HepG2 (cell line): ENCODE data around the gene NLRP6. TPM values are rescaled to one million over a fixed set of nuclear protein-coding genes. Genes with fewer than 3 reads are reported as not detected.

ENCODE experiments used
- E2F2 ChIP-seq: sonication (generic); formaldehyde crosslinking; IDR thresholded peaks from 2 replicates; pipeline ENCODE4 v1.4.0; 2020; ENCODE audit warnings: missing genetic modification reagents, borderline replicate concordance
- HOXD1 ChIP-seq: sonication (generic); formaldehyde crosslinking; IDR thresholded peaks from 2 replicates; pipeline ENCODE4 v1.5.0; 2020; ENCODE audit warnings: missing genetic modification reagents
- LRRFIP1 ChIP-seq: sonication (generic); formaldehyde crosslinking; conservative IDR thresholded peaks from 2 replicates; pipeline ENCODE4 v1.4.0; 2020; ENCODE audit warnings: missing genetic modification reagents
- MED8 ChIP-seq: sonication (generic); formaldehyde crosslinking; IDR thresholded peaks from 2 replicates; pipeline ENCODE4 v1.8.1; 2023; ENCODE audit warnings: mild to moderate bottlenecking, missing genetic modification reagents; ENCODE audit not compliant: insufficient replicate concordance
- NPAS2 ChIP-seq: sonication (generic); formaldehyde crosslinking; IDR thresholded peaks from 2 replicates; pipeline ENCODE4 v1.8.0; 2022; ENCODE audit warnings: mild to moderate bottlenecking, missing genetic modification reagents, borderline replicate concordance
- SNAPC5 ChIP-seq: sonication (generic); formaldehyde crosslinking; IDR thresholded peaks from 2 replicates; pipeline ENCODE4 v1.8.1; 2023; ENCODE audit warnings: mild to moderate bottlenecking, missing genetic modification reagents, borderline replicate concordance
- TRIM24 ChIP-seq: sonication (generic); formaldehyde crosslinking; IDR thresholded peaks from 2 replicates; pipeline ENCODE4 v1.8.0; 2022; ENCODE audit warnings: mild to moderate bottlenecking, missing genetic modification reagents
- YY1 ChIP-seq: IDR thresholded peaks from 2 replicates; pipeline ENCODE4 v1.6.1; 2011; ENCODE audit warnings: low read length, low read depth, moderate library complexity, mild to moderate bottlenecking; ENCODE audit not compliant: insufficient read depth, insufficient replicate concordance
- ZNF10 ChIP-seq: sonication (generic); formaldehyde crosslinking; IDR thresholded peaks from 2 replicates; pipeline ENCODE4 v1.4.0; 2020; ENCODE audit warnings: mild to moderate bottlenecking, low read depth, missing genetic modification reagents, borderline replicate concordance
- ZNF407 ChIP-seq: sonication (generic); formaldehyde crosslinking; IDR thresholded peaks from one replicate; pipeline ENCODE4 v1.5.1; 2020; ENCODE audit warnings: mild to moderate bottlenecking, missing genetic modification reagents; ENCODE audit errors: not compliant biosample characterization
- ZNF546 ChIP-seq: sonication (generic); formaldehyde crosslinking; conservative IDR thresholded peaks from 2 replicates; pipeline ENCODE4 v1.8.1; 2023; ENCODE audit warnings: mild to moderate bottlenecking, missing genetic modification reagents
- ZNF547 ChIP-seq: sonication (generic); formaldehyde crosslinking; IDR thresholded peaks from 2 replicates; pipeline ENCODE4 v1.5.1; 2020; ENCODE audit warnings: mild to moderate bottlenecking, missing genetic modification reagents
- ZNF550 ChIP-seq: sonication (generic); formaldehyde crosslinking; IDR thresholded peaks from 2 replicates; pipeline ENCODE4 v1.4.0; 2020; ENCODE audit warnings: mild to moderate bottlenecking, missing genetic modification reagents, borderline replicate concordance
- ZNF790 ChIP-seq: sonication (generic); formaldehyde crosslinking; IDR thresholded peaks from 2 replicates; pipeline ENCODE4 v1.8.0; 2022; ENCODE audit warnings: missing genetic modification reagents, mild to moderate bottlenecking, borderline replicate concordance
- polyA plus RNA-seq, 8 experiments: library from polyadenylated mRNA; depleted of rRNA in 3 of 8; stranded (reverse) in 7 of 8; unstranded in 1 of 8; fragments of >200 nt; fragmentation: Illumina TruSeq in 4 of 8; extraction: Trizol in 4 of 8; gene quantifications; 2 replicates each; pipeline versions ENCODE4 v1.2.1 to v1.2.3, GENCODE V29; 2011 to 2016; ENCODE audit warnings: low read depth in 4 of 8, missing spikeins in 1 of 8, mixed read lengths in 1 of 8; ENCODE audit not compliant: insufficient read depth in 1 of 8
- total RNA-seq, 5 experiments: library from RNA; depleted of rRNA; stranded (reverse); fragments of >200 nt; fragmentation: Illumina TruSeq; extraction: Trizol; gene quantifications; 2 replicates each; pipeline ENCODE4 v1.2.3, GENCODE V29; 2016; ENCODE audit warnings: low read depth in 1 of 5

Gene NLRP6
- total and polyA plus RNA-seq, 2 of the 13 experiments (the other 11 are each of a cell fraction or from before 2014, with no cell fraction given) = not detected

- TF ChIP-seq LRRFIP1 (CRISPR knock-in tag) (no peak), NPAS2 (CRISPR knock-in tag) (no peak), ZNF550 (CRISPR knock-in tag) (no peak), HOXD1 (peak; percentile 63; the same call in 1 of the 2 replicates), ZNF407 (CRISPR knock-in tag) (no peak), ZNF547 (CRISPR knock-in tag) (peak; percentile 59), ZNF790 (no peak), ZNF10 (CRISPR knock-in tag) (no peak), E2F2 (peak; percentile 51; the same call in 1 of the 2 replicates), MED8 (no peak), TRIM24 (no peak), YY1 (peak; percentile 83), SNAPC5 (CRISPR knock-in tag) (no peak), ZNF546 (0 out of 2 replicates have a peak, but pooled peaks have one; percentile 20)
Measured at GRCh38 chr11:236774-237767, 41.1 kb upstream of the NLRP6 start, which contains the start of gene PSMD13 (continued).
